GM21717 (cell line): ENCODE measurements around the gene STK39.

Source experiments
- ATAC-seq: cut with Tn5 transposase; IDR thresholded peaks from one replicate; pipeline ENCODE4 v1.9.1; 2021; ENCODE audit warnings: mild to moderate bottlenecking, moderate library complexity; ENCODE audit not compliant: unreplicated experiment

STK39 gene

GRCh38 chr2:167965907-167966761 is 281.3 kb downstream of the STK39 start:
- ATAC-seq: no peak

DNA sequence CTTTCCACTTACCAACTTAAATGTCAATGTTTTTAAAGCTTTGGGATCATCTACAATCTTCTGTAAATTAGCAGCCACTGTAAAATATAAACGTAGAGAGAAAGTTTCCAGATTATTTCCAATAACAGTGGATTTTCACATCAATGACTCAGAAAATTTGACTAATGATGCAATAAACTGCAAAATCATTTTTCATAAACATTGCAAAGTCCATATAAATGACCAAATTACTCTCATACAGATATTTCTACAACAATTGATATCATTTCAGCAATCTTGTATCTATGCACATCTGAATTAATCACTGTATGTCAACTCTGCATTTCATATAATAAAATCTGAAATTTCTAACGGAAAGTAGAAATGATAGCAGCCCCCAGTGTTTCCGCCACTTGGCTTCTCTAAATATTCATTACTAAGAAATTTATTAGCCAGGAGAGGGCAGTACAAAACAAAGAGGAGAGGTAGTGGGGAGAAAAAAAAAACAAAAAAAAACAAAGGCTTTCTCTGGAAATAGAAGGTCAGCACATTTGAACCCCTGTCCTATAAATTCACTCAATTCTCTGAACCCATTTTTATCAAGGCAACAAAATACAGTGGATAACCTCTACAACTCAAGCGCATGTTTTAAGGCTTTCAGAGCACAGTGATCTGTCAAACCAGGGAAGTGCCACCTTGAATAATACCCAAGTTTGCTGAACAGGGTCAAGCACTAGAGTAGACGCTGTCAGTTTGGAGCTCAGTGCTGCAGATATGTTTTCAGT is 282.6 kb downstream of the STK39 start:
- no peak for ATAC-seq

- no peak for ATAC-seq
Measured at GRCh38 chr2:167963899-167964649, 283.3 kb downstream of the STK39 start.

GRCh38 chr2:167962436-167963226 is 284.8 kb downstream of the STK39 start:
- no peak for ATAC-seq

GRCh38 chr2:167961536-167962048 is 285.8 kb downstream of the STK39 start:
- no peak for ATAC-seq

GRCh38 chr2:167960089-167960747 is 287.2 kb downstream of the STK39 start:
- ATAC-seq: no peak

DNA sequence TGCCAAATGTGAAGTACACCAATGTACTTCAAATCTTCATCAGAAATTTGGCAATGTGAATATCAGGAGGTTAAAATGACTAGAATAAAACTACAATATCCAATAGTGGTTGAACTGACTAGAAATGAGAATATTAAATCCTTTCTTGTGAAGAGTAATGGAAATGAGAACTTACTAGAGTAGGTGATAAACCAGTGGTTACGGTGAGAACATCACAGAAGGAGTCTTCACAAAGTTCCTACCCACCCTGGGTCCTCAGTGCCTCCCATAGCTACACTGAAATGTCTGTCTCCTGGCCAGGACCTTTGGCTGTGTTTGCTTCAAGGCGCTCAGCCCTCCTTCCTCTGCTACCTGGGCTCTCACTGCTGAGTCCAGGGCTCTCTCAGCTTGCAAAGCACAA is 289.7 kb downstream of the STK39 start:
- ATAC-seq: no peak

- no peak for ATAC-seq
Measured at GRCh38 chr2:167955264-167955906, 292.0 kb downstream of the STK39 start.

GRCh38 chr2:167954495-167954894 is 292.9 kb downstream of the STK39 start:
- ATAC-seq: no peak

DNA sequence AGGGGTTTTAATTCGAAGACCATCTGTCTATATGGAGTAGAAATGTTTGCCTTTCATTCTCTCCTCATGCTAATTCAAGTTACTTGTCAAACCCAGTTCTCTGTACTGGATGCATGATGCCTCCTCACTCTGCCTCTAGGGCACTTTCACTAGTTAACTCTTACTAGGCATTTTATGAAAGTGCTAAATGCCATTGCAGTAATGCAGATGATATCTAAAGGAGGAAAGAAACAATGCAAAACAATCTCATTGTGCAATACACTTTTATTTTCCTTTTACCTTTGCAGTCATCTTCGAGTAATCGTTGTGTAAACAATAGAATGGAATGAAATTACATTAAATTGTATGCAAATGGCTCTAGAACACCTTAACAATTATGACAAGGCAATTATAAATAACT is 293.6 kb downstream of the STK39 start:
- no peak for ATAC-seq

DNA sequence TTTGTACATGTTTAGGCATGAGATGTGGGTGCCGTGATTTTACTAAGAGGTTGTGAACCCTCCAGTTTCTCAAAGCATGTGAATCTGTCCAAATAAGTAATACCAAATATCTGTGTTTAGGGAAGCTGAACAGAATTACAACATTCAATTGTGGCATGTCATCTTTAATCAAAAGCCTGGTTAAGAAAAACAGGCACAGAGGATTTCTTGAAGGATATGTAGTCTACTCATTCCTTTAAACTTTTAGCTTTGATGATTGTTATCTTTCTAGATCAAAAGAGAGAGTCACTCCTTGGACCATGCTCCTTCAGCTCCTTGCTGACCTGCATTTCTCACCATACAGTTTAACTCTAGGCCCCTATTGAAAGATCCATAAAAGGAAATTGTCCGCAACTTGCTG is 296.8 kb downstream of the STK39 start:
- no peak for ATAC-seq

GRCh38 chr2:167946441-167946841 is 301.0 kb downstream of the STK39 start:
- no peak for ATAC-seq

DNA sequence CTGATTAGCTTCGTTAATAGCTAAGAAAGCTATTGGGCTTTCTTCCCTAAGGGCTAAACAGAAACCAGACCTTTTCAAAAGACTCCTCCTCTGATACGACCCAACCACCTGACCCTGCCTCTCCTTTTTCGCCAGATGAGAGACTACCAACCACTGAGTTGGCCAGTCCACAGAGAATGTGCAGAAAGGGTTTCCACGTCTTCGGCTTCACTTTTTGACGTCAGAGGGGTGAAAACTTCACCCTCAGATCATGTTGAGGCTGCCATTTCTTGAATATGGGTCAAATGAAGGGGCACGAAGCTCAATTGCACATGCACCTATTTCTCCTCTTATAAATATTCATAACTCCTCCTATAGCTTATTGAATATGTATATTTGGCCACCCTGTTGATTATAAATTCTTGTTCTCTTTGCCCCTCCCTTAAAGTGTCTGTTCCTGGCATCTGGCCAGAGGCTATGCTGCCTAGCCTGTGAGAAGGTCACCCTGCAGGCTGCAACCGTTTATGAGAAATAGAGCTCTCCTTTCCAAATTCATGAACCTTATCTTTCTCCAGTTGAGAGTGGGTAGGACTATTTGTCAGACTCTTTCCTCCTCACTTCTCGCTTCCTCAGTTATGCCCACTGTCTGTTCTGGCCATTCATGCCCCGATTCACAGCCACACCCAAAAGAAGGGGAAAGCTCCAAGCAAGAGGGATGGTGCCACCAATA is 301.6 kb downstream of the STK39 start:
- ATAC-seq: no peak

DNA sequence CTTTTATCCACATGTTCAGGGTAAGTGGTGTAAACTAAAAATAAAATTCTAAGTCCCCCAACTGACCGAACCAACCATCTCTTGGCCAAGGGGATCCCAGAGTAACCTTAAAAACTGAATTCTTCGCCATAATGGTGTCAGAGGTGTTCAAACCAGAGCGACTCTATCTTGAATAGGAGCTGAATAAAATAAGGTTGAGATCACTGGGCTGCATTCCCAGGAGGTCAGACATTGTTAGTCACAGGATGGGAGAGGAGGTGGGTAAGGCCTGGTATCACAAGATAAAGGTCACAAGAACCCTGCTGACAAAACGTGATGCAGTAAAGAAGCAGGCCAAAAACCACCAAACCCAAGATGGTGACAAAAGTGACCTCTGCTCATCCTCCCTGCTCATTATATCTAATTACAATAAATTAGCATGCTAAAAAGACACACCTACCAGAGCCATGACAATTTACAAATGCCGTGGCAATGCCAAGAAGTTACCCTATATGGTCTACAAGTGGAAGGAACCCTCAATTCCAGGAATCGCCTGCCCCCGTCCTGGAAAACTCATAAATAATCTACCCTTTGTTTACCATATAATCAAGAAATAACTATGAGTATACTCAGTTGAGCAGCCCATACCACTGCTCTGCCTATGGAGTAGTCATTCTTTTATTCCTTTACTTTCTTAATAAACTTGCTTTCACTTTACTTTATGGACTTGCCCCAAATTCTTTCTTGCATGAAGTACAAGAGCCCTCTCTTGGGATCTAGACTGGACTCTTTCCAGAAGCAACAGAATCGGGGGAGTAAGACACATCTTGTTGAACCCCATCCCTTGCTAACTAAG is 302.4 kb downstream of the STK39 start:
- ATAC-seq: no peak

DNA sequence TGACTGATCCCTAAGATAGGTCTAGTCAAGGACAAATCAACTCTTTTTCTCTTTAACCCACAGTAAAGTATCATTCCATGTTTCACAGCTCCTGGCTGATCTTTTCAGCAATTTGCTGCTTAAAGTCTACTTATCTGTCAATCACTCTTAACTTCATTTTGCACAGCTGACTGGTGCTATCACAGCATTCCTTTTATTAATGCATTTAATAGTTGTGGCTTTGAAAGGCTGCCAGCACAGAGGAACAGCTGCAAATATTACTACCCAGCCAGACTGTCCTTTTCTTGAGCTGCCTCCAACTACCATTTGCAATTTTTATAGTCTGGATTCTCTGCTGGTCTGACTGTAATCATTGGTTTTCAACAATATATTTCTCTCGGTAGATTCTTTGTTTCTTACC is 303.5 kb downstream of the STK39 start:
- no peak for ATAC-seq

DNA sequence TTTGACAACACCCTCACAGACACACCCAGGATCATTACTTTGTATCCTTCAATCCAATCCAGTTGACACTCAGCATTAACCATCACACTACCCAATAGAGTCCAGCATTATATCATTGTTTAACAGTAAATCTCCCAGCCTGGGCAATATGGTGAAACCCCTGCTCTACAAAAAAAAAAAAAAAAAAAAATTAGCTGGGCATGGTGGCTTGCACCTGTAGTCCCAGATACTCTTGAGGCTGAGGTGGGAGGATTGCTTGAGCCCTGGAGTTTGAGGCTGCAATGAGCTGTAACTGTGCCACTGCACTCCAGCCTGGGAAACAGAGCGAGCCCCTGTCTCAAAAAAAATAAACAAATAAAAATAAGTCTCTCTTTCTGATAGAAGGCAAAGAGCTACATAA is 304.0 kb downstream of the STK39 start:
- ATAC-seq: no peak

DNA sequence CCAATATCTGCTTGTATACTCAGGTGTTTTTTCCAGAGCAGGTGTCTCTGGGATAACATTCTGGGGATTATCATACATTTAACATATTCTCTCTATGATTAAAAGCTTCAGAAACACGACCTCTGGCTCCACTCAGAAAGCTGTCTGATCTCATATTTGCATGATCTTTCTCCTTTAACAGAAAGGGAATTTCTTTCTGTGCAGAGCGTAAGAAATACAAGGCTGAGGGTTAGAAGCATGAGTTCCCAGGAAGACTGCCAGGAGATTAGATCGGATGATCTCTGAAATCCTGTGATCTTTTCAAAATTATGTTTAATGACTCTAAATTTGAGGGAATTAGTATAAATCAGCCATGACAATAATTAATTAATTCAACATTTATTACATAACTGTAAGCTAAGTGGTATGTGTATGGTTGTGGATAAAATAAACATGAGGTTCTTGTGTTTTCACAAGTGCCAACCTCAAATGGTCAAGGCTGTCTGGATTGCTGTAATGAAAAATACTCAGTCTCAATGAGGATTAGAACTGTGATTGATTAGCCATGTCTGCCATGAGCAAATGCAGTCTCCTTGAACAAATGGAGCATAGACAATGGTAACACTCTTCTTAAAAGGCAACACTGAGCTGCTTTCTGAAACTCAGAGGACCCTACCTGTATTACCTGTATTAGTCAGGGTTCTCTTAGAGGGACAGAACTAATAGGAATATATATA is 304.9 kb downstream of the STK39 start:
- ATAC-seq: no peak
